Femur (tissue), 1 donor: ENCODE data around the gene NFASC.
A peak's percentile ranks its signal among the peaks of the same experiment; 100 is the strongest.

Experiments used
- DNase-seq: peaks from one replicate; pipeline ENCODE4 v3.0.0-alpha.2; 2017

Gene NFASC

DNA sequence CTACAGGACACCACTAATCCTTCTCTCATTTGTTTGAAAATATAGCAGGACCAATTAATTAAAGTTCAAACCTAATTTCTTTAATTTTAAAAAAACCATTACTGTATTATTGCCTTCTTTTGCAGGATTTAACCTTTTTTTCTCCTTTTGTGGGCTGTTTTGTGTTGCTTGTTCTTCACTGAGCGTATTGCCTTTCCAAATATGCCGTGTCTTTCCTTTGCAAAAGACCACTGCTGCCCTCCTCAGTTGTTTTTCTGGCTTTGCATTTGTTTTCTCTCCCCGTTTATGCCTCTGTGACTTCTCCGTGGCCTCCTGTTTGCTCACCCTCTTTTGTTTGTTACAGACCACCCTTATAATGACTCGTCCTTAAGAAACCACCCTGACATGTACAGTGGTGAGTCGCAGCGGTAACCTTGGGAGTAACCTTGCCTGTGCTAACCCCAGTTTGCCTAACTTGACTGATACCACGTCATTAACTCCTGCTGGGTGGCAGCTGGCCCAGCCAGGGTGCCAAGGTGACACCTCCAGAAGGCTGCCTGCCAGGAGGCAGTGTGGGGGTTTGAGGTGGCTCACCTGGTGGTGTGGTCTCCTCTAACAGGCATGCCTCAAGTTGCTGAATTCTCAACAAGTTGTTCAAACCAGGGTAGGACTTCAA, 91.2 kb downstream of the NFASC start:
- DNase-seq = no peak

- no peak for DNase-seq
Observed at GRCh38 chr1:204962742-204963632, 92.3 kb downstream of the NFASC start.

DNA sequence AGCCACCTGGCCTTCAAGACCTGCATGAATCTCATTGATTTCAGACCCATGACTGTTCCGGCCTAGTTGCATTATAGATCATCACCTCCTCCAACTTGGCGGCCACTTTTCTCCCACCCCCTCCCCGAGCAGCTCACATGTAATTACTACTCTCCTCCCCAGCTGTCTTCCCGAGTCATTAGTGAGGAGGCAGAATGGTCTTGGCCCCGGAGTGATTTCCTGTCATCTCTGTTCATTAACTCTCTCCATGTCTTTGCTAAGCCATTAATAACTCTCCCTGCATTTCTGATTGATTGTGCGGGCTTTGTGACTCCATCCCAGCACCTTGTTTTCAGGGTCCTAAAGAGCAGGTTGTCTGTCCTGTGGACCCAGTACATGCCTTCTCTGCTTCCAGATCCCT, 96.8 kb downstream of the NFASC start:
- no peak for DNase-seq

DNA sequence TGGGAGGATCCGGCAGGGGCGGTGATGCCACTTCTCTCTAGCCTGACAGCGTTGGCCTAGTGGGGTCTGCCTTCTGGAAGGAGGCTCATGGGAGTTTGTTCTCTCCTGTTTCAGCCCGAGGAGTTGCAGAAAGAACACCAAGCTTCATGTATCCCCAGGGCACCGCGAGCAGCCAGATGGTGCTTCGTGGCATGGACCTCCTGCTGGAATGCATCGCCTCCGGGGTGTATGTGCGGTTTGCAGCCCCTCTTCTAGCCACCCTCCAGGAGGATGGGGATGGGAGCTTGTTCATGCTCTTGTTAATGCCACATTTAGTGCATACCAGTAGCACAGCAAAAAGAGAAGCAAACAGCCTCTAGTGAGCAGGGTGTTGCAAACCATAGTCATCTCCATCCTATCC, 97.5 kb downstream of the NFASC start:
- no peak for DNase-seq

DNA sequence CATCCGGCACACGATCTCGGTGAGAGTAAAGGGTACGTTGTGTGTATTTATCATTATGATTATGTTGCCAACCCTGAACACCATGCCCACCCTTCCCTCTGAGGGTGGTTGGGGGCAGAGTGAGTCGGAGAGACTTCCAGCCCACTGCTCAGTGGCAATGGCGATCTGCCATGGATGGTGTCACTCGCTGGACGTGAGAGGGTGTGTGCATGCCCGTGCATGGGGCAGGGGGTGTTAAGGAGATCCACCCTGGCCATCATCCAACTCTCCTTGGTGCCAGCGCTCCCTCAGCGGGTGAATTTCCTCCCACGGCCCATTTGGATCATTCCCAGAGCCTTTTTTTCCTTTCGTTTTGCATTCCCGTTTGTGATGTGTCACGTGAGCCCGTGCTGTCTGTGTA, 98.3 kb downstream of the NFASC start:
- DNase-seq = no peak

GRCh38 chr1:204970937-204971336, 100.3 kb downstream of the NFASC start:
- DNase-seq = no peak

DNA sequence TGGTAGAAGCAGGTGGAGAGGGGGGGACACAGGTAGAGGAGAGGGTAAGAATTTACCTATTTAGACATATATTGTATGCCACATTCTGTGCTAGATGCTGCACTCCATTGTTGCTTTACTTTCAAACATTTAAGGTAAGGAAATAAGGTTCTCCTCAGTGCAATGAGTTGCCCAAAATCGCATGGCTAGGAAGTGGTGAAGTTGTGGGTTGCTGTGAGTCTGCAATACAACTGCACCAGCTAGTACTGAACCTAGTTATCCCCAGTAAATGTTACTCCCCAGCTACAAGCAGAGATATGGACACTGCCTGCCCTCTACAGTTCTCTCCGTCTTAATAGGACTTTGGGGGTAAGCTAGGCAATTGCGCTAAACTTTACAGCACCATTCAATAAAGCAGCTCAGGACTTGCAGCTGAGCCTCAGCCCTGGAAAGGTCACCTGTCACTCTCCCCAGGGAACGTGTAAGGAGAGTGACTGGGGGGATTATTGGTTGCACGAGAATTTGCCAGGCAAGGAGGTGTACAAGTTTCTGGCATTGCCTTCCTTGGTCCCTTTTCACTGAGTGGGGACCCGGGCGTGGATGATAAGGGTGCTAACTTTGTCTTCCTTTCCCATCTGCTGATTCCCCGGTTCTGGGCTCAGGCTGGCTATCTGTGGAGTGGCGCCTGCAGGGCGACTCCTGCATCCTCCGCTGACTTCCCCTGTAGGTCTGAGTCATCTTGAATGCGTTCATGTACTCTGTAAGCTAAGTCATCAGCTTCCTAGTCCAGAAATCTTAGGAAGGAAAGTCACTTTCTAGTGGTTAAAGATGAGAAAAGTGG, 101.1 kb downstream of the NFASC start:
- DNase-seq = no peak

DNA sequence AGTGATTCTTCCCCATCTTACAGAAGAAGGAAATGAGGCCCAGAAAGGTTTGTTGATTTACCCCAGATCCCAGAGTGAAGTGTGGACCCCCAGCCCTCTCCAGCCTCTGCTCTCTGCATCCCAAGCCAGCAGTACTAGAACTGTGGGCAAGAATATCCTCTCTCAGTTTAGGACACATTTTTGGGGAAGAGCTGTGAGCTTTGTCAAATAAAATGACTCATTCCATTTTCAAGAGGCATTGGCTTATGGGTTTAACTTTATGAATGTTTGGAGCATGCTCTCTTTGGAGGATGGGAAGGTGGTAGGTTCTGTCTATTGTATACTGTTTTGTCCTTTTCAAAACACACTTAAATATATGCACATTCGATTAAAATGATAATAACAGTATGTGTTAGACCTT, 101.8 kb downstream of the NFASC start:
- no peak for DNase-seq

DNA sequence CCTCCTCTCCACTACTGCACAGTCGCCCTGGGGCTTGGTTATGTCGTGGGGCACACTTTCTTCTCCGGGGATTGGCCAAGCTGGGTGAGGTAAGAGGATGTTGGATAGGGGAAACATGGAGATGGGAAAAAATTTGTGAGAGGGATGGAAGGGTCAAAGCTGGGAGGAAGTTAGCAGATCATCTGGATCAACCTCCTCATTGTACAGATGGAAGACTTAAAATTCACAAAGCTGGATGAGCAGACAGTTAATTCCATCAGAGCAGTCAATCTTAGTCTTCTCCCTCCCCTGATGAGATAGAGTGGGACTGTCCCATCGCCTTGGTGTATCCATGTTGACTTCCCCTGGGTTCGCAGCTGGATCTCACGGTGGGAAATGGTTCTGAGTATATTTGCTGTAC, 102.8 kb downstream of the NFASC start:
- DNase-seq = no peak

DNA sequence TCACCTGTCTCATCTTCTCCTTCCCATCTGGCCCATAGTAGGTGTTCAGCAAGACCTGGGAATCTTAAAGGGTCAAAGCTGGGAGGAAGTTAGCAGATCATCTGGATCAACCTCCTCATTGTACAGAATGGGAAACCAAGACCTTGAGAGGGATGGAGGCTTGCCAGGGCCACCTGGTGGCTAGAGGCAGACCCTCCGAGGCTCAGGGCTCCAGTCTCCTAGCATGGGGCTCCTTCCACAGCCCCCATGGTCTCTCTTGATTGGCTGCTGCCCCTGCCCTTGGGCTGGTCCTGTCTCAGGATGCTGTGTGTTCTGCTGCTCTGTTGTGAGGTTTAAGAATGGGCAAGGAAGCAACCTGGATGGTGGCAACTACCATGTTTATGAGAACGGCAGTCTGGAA, 103.7 kb downstream of the NFASC start:
- no peak for DNase-seq

DNA sequence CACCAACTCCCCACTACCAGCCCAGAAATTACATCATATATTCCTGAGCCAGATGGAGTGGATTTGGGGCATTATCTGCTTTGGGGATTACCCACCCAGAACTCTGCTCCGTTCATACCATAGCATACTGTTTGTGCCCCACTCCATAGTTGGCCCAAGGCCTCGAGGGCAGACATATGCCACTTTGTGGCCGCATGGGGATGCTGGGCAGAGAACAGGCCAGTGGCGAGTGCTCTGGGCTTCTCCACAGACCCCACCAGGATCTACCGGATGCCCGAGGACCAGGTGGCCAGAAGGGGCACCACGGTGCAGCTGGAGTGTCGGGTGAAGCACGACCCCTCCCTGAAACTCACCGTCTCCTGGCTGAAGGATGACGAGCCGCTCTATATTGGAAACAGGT, 104.4 kb downstream of the NFASC start:
- DNase-seq = no peak

- peak; percentile 64 for DNase-seq
Observed at GRCh38 chr1:204975568-204976235, 105.0 kb downstream of the NFASC start.

GRCh38 chr1:204976646-204977045, 106.0 kb downstream of the NFASC start:
- no peak for DNase-seq

DNA sequence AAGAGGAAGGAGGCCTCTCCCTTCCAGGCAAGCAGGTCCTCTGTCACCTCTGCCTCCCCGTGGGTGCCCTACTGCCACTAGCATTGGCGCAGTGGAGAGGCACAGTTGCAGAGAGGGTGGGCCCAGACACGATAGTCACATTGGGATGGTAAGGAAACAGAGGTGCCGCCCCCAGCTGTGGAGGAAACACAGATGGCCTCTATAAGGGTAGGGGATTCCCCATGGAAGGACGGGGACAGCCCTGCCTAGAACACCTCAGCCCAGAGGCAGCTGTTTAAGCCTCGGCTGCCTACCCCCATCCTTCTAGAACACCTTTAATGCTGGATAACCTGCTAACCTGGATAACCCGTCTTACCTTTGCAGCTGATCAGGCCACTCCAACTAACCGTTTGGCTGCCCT, 106.7 kb downstream of the NFASC start:
- no peak for DNase-seq

DNA sequence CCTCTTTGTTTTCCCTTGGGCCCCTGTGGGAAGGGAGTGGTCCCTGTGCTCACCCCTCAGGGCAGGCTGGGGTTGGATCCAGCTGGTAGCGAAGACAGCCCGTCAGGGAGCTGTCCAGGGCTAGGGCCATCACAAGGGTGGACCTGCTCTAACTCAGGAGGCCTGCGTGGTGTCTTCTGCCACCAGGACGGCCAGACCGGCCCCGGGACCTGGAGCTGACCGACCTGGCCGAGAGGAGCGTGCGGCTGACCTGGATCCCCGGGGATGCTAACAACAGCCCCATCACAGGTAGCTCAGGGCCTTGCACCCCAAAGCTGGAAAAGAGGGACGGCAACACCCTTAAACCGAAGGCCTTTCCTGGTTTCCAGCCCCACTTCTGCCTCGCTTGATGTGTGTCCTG, 108.1 kb downstream of the NFASC start:
- no peak for DNase-seq

DNA sequence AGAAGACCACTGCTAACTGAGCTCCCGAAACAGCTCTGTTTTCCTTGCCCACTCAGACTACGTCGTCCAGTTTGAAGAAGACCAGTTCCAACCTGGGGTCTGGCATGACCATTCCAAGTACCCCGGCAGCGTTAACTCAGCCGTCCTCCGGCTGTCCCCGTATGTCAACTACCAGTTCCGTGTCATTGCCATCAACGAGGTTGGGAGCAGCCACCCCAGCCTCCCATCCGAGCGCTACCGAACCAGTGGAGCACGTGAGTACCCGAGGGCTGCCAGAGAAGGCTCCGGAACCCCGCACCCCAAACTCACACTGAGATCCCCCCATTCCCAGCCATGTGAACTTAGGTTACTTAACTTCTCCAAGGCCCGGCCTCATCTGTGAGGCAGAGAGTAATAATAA, 108.6 kb downstream of the NFASC start:
- no peak for DNase-seq

- DNase-seq = no peak
Observed at GRCh38 chr1:204979891-204980649, 109.4 kb downstream of the NFASC start.

DNA sequence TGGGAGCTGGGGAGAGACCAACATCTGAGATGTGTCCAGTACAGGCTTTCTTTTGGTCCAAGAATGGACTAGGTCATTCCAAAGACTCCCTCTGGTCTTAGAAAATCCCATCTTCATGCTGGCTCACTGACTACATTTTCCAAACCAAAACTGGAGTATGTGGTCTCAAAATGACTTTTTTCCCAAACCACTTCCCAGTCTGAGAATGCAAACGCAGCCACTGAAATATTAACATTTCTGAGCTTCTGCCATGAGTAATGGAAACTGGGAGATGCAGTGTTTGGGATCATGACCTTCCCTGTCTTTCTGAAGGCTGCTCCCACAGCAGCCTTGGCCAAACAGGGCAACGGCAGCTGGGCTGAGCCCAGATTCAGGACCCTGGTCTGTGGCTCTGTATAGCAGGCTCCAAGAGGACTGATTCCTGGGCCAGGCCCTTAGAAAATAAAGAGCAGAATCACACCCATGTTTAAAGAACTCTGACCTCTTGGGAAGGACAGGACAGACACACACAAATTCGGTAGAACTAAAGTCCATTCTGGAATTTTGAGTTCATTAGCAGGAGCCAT, 110.3 kb downstream of the NFASC start:
- DNase-seq = no peak

GRCh38 chr1:204983136-204983535, 112.5 kb downstream of the NFASC start:
- DNase-seq = no peak

DNA sequence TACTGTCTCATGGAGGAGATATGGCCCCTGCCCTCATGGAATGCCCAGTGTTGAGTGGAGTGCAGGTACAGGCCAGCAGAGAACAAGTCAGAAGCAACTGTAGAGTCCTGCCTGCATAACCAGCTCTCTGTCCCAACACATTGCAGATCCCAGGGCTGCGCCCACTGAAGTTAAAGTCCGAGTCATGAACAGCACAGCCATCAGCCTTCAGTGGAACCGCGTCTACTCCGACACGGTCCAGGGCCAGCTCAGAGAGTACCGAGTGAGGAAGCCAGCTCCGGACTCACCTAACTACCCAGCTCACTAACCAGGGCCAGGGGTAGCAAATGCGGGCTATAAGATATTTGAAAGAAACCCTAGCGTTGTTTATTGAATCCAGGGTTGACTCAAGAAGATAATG, 113.2 kb downstream of the NFASC start:
- no peak for DNase-seq

GRCh38 chr1:204984499-204984898, 113.8 kb downstream of the NFASC start:
- DNase-seq = no peak

DNA sequence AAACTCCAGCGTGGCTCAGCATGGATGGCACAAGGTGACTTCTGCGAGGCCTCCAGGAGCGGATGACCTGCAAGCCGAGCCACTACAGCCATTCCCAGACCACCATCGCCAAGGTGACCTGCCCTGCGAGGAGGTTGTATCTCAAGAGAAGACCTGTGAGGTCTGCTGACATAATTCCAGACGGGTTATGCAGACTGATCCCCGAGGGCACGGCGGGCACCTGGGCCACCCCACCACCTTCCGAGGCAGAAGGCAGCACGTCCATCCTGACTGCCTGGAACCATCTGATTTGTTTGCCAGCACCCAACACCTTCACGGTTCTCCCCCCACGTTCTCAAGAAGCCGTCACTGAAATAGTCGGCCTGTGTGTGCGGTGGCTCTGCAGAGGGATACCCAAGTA, 115.5 kb downstream of the NFASC start:
- DNase-seq = no peak
